Right lobe of liver (tissue), 4 donors: ENCODE measurements around the gene EIF5B.

ENCODE experiments used
- POLR2A ChIP-seq: fragments of 450-650 bp; IDR thresholded peaks from one replicate; pipeline ENCODE4 v1.6.1; 2017; ENCODE audit warnings: antibody characterized with exemption, mild to moderate bottlenecking
- TF ChIP-seq, protein P1 (sequence below), 4 donors: fragments of 200-600 bp in 3 of 4; fragments of 450-650 bp in 1 of 4; IDR thresholded peaks; one replicate each; pipeline versions ENCODE4 v1.5.1 to v1.8.0; 2016 to 2022; ENCODE audit warnings: antibody characterized with exemption in 4 of 4, mild to moderate bottlenecking in 2 of 4
- donor health status: DM: no; HTN: no; CAD: no.
- donor health status: DM: no; HTN: no; CAD: no.
- donor health status: DM: no; HTN: yes; CAD: no.

DNA sequence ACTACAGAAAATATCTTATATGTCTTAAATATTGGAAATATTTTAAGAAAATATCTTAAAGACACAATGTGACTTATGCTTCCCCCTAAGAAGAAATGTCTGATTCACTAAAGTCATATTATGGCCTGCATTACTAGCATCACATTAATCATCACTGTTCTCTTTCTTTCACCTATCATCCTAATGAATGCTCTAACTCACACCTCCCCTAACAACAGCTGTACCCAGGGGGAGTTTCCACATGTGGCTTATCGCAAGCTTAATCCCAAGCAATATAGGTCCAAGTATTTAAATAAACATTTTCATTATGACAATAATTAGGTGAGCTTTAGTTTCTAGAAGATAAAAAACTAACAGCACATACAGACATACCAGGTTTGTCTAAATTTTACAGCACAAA lies 113.0 kb downstream of the EIF5B start:
- TF ChIP-seq, protein P1, sequence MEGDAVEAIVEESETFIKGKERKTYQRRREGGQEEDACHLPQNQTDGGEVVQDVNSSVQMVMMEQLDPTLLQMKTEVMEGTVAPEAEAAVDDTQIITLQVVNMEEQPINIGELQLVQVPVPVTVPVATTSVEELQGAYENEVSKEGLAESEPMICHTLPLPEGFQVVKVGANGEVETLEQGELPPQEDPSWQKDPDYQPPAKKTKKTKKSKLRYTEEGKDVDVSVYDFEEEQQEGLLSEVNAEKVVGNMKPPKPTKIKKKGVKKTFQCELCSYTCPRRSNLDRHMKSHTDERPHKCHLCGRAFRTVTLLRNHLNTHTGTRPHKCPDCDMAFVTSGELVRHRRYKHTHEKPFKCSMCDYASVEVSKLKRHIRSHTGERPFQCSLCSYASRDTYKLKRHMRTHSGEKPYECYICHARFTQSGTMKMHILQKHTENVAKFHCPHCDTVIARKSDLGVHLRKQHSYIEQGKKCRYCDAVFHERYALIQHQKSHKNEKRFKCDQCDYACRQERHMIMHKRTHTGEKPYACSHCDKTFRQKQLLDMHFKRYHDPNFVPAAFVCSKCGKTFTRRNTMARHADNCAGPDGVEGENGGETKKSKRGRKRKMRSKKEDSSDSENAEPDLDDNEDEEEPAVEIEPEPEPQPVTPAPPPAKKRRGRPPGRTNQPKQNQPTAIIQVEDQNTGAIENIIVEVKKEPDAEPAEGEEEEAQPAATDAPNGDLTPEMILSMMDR (IDR thresholded peaks at IDR 0.05): no peak
- no peak for TF ChIP-seq POLR2A
